GM21367 (cell line): ENCODE data around the gene DIO1.
A peak's percentile ranks its signal among the peaks of the same experiment; 100 is the strongest.
"Not testable (repeated sequence)": the region's sequence is repeated elsewhere in the genome, so short reads cannot be mapped to it uniquely, and the experiment has no call there.

Experiments used
- ATAC-seq: cut with Tn5 transposase; IDR thresholded peaks from one replicate; pipeline ENCODE4 v1.9.1; 2021; ENCODE audit not compliant: unreplicated experiment

DIO1 gene

DNA sequence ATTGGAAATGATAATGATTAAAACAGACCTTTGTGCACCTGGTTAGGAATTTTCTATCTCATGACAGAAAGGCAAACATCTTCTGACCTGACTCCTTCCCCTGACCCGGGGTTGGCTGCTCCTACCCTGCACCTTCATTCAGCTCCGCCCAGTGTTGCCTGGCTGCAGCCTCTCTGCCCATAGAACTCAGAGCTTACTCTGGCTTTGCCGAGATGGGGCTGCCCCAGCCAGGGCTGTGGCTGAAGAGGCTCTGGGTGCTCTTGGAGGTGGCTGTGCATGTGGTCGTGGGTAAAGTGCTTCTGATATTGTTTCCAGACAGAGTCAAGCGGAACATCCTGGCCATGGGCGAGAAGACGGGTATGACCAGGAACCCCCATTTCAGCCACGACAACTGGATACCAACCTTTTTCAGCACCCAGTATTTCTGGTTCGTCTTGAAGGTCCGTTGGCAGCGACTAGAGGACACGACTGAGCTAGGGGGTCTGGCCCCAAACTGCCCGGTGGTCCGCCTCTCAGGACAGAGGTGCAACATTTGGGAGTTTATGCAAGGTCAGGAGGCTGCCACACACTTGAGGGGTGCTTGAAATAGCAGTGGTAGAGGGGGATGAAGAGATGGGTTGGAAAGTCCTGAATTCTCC, at the start of gene DIO1:
DIO1 (plus strand) TSS at position 189 of the 638 bp plus-strand sequence; CDS start at position 213, 24 bp downstream.
- no peak for ATAC-seq

DNA sequence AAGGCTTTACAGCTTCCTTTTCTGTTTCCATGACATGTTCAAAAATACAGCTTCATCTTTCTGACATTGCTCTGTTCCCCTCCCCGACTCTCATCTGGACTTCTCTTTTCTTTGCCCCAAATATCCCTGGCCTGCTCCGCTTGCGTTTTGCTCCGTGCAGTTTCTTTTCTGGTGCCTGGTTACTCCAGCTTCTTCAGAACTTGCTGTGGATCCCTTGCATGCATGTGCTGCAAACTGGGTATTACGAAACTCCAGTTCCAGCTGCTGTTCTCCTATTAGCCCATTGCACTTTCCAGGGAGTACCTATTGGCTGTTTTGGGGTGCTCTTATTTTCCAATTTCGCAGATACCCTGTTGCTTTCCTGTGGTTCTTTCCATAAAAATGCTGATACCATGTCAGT, 46.0 kb upstream of the DIO1 start:
- ATAC-seq, result no peak

DNA sequence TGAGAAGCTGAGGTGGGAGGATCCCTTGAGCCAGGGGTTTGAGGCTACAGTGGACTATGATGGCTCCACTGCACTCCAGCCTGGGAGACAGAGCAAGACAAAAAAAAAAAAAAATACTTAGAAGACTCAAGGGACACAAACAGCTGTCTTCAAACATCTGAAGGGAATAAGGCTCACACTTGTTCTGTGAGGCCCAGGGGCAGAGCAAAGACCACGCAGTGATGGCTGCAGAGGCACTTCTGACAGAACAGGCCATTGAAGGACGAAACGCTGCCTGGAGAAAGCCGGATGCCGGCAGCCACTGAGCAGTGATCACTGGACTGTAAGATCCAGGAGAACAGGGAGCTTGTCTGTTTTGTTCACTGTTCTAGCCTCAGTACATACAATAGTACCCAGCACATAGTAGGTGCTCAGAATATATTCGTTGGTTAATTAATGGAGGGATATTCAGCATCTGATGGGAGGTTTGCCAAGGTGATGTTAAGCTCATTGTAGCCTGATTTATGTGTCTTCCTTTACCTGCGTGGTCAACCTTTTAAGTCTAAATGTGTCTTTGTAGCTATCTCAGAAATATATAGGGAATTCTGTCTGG, 43.8 kb upstream of the DIO1 start:
- no peak for ATAC-seq

DNA sequence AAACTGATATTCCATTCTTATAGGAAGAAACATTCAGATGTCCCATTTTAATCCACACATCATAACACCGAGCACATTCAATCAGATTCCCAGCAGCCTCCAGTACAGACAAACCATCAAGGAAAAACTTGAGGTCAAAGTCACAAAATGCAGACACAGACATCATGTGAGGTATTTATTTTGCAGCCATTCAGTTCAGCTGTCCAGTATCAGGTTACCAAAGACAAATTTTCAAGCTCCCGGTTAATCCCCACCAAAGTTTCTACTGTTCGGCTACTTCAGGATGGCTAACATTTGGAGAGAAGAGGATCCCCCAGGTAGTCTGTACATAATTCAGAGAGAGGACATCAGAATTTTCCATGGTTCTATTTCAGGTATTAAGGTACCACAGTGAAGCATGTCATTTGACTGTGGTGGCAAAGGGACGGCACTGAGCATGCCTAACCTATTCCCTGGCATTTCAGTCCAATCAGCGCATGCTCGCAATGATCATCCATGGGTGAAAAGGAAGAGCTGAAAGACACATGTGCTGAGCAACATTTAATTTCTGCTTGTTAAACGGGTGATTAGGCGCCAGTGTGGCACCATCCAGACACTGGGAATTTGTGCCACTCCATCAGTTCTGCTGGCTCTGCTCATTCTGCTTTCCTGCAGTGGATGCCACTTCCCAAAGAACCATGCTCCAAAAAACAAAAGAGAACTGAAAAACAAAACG, 42.3 kb upstream of the DIO1 start:
- ATAC-seq, result no peak

DNA sequence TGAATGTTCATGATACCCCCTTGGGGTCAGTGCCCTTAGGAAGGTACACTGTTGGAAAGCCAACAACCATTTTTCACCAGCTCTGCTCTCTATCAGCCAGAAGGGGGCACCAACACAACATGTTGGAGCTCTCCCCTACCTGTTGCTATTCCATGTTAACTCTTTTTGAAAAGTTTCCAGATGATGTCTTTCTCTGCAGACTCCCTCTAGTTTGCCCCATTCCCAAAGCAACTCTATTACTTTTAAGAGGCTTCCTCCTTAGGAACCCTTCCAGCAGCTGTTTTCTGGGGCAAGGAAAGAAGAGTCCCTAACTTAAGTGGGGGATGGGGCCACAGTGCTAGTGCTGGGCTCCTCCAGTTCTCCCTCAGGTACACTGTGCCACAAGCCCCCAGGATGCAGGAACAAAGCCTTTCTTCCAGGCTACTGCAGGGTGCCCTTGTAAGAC, 33.0 kb upstream of the DIO1 start:
- ATAC-seq, result no peak

DNA sequence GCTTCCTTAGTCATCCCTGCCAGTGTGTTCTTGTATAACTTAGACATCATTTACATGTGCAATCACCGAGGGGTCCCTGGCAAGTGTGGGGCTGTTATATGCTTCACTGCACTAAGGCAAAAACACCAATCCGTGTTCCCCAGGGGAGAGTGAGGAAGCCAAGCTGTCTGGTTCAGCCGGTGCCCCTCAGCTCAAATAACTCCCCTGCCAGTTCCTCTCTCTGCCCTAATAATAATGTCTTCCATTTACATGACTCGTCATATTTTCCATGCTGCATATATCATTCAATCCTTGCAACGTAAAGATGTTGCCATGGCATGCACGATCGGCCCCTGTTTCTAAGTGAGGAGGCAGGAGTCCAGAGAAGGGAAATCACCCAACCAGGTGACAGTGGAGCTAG, 31.5 kb upstream of the DIO1 start:
- no peak for ATAC-seq

DNA sequence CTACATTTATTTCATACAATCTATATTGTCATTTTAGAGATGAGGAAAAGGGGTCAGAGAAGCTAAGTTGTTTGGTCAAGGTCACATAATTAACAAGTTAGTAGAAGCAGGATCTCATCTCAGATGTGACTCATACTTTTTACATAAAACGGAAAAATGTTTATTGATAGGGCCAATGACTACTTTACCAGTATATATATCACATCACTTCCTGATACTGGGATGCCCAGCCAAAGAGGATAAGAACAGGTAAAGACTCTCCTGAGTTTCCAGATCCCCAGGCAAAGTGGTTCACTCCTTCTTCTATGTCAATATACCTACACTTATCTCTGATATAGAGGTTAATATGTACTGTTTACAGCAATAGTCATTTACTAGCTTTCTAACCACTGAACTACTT, 25.4 kb upstream of the DIO1 start:
- ATAC-seq, result no peak

DNA sequence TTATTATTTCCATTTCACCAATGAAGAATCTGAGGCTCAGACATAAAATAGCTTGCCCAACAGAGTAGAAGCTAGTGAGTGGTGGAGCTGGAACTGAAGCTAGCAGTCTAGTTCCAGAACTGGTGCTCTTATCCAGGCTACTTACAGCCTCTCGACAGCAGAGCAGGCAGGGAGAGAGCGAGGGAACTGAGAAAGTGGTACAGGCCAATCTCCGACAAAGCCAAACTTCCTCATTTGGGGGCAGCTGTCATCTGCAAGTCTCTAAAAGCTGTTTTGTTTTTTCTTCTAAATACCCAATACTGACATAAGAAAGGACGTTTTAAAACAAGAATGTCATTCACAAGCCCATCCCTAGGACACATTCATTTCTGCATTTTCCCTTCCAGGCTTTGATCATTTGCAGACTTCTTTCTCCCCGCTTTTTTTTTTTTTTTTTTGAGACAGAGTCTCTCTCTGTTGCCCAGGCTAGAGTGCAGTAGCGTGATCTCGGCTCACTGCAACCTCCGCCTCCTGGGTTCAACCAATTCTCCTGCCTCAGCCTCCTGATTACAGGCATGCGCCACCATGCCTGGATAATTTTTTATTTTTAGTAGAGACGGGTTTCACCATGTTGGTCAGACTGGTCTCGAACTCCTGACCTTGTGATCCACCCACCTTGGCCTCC, 24.4 kb upstream of the DIO1 start:
- ATAC-seq, result no peak

DNA sequence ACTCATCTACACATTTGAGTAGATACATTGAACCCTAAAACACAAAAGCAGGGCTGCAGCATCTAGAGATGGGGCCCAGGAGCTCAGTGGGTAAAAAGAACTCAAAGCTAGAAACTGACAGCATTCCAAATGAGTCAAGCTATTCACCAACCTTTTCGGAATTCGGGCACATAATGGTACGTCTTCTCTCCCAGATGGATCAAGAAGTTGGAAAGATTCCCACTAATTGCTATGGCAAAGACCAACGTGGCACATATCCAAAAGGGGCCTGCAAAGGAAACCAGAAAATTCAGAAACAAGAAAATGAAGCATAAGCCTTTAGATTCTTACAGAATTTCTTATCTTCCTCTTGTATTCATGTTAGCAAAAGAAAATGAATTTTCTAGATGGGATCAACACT, 22.8 kb upstream of the DIO1 start:
- no peak for ATAC-seq

DNA sequence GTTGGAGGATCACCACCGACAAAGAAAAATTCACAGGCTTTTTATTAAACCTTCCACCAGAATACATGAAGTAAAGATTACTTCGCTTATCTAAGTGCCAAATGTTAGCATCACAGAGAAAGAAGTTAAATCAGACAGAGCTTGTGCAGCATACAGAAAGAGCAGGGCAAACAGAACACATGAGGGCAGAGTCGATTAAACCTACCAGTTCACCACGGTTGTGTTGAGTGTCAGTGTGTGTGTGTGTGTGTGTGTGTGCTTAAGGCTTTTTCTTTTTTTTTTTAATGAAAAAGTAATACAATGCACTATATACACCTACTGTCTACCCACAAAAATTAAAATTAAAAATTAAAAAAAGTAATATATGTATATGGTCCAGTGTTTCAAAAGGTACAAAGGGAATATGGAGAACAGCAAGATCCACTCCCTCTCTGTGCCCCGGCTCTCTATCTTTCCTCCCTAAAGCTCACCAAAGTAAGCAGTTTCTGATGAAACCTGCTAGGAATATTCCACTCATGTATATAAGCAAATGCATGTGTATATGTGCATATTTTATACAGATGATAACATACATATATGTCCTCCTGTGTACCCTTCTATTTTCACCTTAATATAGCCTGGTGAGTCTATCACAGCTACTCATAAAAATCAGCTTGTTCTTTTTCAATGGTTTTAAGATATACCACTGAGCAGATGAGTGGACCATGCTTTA, 22.1 kb upstream of the DIO1 start:
- no peak for ATAC-seq

DNA sequence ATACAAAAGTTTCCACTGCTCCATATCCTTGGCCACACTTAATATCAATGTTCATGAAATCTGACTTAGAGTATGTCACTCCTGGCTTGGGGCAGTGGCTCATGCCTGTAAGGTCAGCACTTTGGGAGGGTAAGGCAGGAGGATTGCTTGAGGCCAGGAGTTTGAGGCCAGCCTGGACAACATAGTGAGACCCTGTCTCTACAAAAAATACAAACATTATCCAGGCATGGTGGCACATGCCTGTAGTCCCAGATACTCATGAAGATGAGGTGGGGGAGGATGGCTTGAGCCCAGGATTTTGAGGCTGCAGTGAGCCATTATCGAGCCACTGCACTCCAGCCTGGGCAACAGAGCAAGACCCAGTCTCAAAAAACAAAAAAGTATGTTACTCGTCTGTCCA, 18.8 kb upstream of the DIO1 start:
- not testable (repeated sequence) for ATAC-seq

DNA sequence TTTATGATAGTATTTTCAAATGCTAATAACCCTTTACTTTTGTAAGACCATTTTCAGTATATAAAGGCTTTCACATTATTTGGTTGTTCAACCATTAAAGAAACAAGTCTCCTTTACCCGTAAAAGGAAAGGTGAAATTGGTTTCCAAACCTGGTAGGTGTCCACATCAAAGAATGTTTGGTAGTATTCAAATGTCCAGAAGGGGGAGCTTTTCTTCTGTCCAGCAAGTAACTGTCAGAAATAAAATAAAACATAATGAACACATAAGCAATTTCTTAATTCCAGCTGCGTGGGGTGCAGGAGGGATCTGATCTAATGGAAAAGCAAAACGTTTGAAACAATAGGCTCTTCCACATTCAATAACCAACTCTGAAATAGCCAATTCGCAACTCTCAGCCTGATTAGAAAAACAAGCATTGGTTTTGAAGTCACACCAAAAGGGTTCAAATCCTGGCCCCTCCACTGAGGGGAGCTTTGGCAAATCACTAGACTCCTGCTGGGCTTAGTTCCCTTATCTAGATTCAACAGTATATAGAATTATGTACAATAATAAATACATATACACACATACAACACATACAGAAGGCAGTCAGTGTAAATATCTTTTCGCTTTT, 15.4 kb upstream of the DIO1 start:
- no peak for ATAC-seq

DNA sequence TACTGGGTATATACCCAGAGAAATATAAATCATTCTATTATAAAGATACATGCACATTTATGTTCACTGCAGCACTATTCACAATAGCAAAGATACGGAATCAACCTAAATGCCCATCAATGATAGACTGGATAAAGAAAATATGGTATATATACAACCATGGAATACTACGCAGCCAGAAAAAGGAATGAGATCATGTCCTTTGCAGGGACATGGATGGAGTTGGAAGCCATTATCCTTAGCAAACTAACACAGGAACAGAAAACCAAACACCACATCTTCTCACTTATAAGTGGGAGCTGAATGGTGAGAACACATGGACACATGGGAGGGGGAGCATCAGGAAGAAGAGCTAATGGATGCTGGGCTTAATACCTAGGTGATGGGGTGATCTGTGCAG, 12.1 kb upstream of the DIO1 start:
- not testable (repeated sequence) for ATAC-seq

DNA sequence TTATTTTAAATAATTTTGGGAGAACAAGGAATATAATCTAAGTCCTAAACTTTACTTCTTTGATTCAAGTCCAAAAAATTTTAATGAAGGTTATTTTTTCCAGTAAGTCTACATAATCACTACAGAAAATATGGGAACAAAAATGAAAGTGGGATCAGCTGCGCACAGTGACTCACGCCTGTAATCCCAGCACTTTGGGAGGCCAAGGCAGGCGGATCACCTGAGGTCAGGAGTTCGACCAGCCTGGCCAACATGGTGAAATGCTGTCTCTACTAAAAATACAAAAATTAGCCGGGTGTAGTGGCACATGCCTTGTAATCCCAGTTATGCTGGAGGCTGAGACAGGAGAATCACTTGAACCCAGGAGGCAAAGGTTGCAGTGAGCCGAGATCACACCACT, 10.4 kb upstream of the DIO1 start:
- ATAC-seq, result not testable (repeated sequence)

DNA sequence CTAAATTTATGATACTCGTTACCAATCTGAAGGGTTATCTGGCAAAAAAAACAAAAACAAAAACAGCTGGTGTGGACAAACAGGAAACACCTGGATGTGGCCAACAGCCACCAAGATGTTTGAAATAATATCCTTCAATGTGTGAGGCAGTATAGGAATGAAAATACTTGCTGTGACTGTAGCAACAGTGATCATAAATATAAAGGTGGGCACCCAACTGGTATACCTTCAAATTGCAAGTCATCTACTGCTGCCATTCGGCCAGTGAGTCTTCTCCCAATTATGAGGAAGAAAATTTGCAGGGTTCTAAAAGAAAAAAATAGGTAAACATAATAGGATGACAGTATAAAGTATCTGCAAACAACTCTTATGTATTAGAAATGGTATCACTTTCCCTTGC, 5.3 kb upstream of the DIO1 start:
- no peak for ATAC-seq

DNA sequence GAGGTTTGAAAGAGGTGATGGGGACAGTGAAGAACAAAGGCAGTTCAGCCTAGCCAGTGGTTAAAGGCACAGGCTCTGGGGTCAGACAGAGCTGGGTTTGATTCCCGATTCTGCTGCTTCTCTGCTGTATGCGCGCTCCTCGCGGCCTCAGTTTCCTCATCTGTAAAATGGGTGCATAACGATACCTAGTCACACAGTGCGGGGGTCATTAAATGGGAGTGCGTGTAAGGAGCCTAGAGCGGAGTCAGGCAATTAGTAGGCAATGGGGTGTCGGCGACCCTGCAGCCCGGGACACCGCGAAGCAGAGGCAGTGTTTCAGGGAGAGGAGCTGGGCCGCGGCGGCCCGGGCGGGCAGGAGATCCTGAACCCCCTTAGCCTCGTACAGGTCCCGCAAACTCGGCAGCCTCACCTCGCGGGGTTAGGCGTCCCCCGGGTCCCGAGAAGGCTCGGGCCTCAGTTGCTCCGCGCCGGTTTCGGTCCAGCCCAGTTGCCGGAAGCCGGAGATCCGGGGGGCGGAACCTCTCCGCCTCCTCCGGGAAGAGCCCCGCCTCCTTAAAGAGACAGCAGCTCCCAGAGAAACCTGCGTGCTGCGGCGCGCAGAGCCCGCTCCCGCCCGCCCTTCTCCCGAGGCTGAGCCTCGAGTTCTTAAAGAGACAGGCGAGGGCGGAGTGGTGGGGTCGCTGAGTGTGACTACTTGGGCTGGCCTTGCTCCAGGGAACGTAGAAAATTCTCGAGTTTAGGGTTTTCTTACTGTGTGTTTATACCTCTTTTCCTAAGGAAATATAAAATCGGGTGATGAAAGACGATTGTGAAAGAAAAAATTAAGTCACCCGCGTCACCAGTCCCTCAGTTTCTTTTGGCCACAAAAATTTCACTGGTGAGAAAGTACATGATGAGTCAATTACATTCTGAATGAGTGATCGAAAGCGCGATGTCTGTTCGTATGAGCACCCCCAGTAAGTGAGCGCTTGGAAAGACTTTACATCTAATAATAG, 4.4 kb upstream of the DIO1 start, which contains the start of gene YIPF1:
YIPF1 (minus strand) TSS at position 494 of the 995 bp plus-strand sequence. CDS start 860 bp downstream, outside the sequence.
- ATAC-seq, result peak; percentile 72

DNA sequence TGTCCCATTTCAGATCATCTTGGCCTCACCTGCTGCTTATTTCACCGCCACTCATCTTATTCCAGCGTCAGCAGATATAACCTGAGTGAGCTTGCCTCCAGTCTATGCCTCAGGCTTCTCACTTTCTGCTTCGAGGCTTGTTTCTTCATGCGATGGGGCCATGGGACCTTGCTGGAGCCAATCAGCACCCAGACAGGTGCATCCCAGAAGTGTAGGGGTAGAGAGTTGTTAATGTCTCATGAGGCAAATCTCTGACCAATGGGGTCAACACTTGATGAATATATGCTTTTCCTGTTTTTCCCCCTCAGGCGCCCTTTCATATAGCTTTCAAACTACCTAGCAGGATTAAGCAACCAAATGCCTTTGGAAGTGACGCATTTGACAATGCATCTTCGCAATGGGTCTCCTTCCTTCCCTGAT, 3.5 kb upstream of the DIO1 start:
- ATAC-seq, result peak; percentile 7

DNA sequence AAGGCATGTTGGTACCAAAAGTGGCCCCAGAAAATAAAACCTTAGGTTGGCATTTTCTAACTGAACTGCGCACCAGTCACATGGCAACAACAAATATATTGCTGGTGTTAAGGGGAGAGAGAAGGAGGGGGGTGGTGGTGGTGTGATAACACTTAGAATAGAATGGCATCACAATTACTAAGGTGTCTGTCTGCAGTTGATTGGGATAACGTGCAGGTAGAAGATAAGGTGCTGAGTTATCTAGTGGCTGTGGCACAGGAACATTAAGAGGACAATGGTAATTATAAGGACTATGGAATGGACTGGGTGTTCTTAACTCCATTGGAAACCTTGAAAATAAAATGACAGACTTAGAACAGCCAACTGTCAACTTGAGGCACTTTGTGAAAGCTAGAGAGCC, 3.0 kb upstream of the DIO1 start:
- ATAC-seq, result no peak

DNA sequence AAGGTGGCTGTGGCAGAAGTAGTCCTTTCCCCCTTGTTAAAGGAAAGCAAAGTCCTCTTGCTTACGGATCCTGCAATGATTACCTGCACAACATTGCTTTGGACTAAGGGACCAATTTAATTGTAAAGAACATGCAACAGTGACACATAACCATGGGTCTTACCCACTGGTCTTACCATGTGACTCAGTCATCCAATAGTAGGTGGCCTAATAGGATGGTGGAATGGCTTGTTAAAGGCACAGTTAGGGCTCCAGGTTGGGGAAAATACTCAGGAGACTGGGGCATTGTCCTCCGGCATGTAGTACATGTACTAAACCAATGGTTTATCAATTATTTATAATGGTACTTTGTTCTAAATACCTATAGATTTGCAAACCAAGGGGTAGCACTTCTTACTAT, 2.3 kb upstream of the DIO1 start:
- ATAC-seq, result no peak
